Measurements from ENCODE around the gene PCDH11Y.
"Not testable (repeated sequence)": the region's sequence is repeated elsewhere in the genome, so short reads cannot be mapped to it uniquely, and the experiment has no call there.

PCDH11Y gene, protein sequence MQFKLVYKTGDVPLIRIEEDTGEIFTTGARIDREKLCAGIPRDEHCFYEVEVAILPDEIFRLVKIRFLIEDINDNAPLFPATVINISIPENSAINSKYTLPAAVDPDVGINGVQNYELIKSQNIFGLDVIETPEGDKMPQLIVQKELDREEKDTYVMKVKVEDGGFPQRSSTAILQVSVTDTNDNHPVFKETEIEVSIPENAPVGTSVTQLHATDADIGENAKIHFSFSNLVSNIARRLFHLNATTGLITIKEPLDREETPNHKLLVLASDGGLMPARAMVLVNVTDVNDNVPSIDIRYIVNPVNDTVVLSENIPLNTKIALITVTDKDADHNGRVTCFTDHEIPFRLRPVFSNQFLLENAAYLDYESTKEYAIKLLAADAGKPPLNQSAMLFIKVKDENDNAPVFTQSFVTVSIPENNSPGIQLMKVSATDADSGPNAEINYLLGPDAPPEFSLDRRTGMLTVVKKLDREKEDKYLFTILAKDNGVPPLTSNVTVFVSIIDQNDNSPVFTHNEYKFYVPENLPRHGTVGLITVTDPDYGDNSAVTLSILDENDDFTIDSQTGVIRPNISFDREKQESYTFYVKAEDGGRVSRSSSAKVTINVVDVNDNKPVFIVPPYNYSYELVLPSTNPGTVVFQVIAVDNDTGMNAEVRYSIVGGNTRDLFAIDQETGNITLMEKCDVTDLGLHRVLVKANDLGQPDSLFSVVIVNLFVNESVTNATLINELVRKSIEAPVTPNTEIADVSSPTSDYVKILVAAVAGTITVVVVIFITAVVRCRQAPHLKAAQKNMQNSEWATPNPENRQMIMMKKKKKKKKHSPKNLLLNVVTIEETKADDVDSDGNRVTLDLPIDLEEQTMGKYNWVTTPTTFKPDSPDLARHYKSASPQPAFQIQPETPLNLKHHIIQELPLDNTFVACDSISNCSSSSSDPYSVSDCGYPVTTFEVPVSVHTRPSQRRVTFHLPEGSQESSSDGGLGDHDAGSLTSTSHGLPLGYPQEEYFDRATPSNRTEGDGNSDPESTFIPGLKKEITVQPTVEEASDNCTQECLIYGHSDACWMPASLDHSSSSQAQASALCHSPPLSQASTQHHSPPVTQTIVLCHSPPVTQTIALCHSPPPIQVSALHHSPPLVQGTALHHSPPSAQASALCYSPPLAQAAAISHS (N-terminal part only)

DNA sequence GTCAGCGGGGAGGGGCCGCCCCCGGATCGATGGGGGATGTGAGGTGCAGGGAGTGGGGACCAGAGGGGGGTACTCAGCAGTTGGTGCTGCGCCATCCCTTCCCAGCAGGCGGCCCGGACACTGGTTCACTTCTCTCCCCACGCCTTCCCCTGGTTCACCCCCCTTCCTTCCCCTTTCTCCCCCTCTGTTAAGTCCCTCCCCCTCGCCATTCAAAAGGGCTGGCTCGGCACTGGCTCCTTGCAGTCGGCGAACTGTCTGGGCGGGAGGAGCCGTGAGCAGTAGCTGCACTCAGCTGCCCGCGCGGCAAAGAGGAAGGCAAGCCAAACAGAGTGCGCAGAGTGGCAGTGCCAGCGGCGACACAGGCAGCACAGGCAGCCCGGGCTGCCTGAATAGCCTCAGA, at the start of gene PCDH11Y:
Gene PCDH11Y, plus strand, starts transcription at position 240 of the 400 bp plus-strand sequence. CDS start 56,804 bp downstream, outside the sequence.
- not testable (repeated sequence) for DNase-seq (ENCODE audit: low read depth)

DNA sequence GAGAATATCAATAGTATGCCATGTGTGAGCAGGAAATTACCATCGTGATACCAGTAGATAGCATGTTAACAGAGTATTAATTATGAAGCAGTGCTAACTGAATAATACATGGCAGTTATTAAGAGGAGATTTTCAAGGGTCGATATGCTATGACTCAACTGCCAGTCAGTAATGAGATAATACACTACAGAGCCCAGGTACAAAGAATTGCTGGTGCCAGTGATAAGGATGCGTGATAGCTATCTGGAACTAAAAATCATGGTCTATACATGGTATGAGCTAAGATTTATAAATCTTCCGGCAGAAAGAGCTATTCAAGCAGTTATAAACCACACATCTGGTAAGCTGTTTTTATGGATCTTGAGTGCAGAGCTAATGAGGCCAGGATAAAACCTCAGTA, 32.2 kb upstream of the PCDH11Y start:
- not testable (repeated sequence) for DNase-seq (ENCODE audit: low read depth)

DNA sequence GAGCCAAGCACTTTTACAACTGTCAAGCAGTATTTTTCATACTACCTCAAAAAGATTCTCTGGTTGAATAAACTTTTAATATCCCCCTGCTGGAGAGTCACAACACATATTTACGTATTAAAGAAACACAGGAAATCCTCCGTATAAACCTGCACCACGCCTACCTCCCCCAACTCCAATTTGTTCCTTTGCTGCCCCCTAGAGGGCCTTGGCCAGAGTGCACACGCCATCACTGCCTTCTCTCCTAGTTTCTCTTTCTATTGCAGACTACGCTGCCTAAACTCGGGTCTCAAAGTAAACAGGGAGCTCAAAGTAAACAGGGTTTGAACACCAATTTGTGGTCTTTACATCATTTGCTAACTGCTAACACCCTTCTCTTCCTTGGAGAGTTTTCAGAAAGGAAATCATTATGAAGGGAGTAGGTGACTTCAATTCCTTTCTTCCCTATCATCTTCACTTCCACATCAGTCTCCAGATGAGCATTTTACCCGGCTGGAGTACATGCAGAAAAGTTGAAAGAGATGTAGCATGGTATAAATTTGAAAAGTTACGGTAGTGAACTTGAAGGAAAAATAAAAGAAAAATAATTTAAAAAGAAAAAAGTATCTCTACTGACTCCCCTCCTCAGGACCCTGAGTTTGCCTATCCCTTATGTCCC, 8.2 kb upstream of the PCDH11Y start:
- not testable (repeated sequence) for DNase-seq (ENCODE audit: low read depth)

DNA sequence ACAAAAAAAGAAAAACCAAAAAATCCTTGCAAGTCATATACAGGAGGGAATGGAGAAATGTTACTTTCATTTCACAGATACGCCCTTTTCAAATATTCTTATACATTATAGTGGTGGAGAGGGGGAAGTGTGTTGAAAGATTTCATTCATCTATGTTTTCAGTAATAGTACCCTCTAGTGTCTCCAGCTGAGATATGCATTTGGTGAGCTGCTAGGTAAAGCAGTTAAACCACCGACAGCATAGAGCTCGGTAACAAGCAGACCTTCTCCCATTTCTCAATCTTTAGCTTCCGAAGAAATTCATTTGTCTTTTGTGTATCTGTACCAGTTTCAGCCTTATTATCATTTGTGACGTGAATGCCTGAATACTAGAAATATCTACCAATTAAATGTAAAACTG, 5.2 kb upstream of the PCDH11Y start:
- DNase-seq (ENCODE audit: low read depth), result not testable (repeated sequence)

DNA sequence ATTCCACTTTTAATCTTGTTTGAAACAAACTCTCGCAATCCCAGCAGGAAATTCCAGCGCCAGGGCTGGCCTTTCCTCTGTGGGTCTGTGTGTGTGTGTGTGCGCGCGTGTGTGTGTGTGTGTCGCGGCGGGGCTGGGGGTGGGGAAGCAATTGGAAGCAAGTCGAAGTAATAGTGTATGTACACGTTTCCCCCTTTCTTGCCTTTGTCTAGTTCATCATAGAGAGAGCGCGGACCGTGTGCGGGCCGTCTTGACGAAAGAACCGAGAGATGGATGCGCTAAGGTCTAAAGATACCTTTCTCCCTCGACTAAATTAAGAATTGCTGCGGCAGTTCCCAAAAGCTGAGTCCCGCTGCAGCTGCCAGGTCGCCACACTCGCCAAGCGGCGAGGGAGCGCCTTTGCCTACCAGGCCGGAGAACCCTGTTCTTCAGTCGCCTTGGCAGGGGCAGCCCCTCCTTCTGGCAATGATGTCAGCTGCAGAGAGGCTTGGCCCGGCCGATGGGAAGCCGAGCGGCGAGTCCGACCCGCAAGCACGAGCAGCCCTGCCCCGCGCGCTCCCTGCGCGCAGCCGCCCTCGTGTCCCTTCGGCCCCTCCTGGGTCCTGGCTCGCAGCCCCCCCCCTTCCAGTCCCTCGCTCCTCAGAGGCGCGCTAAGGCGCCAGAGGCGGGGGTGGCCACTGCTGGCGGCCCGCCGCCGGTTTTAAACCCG, 2.5 kb downstream of the PCDH11Y start:
- not testable (repeated sequence) for DNase-seq (ENCODE audit: low read depth)

DNA sequence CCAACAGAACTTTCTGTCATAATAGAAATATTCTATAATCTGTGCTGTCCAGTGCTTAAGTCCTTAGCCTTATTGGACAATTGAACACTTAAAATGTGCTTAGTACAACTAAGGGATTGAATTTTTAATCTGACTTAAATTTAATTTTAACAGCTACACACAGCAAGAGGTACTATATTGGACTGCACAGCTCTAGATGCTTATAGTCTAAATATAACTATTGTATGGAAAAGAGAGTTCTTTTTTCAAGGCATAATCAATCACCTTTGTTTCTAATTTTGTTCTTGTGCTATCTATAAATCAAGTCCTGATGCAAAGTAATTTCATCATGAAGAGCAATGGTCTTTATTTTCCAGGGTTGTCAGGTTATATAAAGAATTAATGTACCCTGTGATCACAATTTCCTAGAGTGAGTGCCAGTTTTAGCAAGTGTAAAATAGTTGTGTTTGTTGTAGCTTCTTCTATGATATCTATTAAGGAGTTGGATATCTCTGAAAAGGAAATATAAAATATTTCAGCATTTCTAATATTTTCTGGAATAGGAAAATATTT, 39.0 kb downstream of the PCDH11Y start:
- not testable (repeated sequence) for DNase-seq (ENCODE audit: low read depth)

DNA sequence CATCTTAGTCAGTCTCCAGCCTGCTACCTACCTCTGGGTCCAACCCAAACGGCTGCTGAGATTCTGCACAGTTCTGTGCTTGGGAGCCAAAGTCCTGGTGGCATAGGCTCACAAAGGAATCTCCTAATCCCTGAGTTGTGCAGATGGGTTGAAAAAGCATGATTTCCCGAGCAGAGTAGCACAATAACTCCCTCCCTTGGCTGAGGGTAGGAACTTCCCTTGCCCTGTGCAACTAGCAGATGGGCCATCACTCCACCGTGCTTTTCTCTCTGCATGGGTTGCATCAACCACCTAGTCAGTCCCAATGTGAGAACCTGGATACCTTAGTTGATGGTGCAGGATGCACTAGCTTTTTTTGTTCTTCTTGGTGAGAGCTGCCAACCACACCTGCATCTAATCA, 82.9 kb downstream of the PCDH11Y start:
- not testable (repeated sequence) for DNase-seq (ENCODE audit: low read depth)

DNA sequence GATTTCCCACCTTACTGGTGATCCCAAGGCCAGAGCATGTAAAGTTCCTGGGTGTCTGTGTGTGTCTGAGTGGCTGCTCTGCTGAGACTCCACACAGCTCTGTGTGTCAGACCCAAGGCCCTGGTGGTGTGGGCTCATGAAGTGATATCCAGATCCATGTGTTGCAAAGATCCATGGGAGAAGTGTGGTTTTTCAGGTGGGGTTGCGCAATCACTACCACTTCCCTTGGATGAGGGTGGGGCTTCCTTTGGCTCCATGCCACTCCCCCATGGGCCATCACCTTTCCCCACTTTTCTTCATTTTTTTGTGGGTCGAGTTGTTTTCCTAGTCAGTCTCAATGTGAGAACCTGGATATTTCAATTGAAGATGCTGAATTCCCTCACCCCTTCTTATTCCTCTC, 182.9 kb downstream of the PCDH11Y start:
- not testable (repeated sequence) for DNase-seq (ENCODE audit: low read depth)

DNA sequence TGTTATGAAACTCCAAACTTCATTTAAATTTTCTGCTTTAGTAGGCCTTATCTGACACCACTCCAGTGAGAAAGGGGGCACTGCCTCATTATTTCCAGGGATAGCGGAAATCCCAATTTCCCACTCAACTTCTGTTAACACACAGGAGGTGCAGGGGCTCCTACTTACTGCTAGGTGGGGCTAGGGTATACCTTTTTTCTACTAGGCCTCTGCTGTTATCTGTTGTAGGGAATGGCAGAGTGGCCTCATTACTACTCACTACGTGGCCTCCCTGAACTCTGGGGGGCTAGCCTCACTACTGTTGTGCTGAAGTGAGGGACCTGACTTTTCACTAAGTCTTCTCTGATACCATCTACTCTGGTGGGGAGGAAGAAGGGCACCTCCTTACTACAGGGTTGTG, 215.0 kb downstream of the PCDH11Y start:
- not testable (repeated sequence) for DNase-seq (ENCODE audit: low read depth)

DNA sequence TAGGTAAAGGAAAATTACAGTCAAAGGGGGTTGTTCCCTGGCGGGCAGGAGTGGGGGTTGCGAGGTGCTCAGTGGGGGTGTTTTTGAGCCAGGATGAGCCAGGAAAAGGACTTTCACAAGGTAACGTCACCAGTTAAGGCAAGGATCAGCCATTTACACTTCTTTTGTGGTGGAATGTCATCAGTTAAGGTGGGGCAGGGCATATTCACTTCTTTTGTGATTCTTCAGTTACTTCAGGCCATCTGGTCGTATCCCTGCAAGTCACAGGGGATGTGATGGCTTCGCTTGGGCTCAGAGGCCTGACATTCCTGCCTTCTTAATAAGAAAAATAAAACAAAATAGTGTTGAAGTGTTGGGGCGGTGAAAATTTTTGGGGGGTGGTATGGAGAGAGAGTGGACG, 324.8 kb downstream of the PCDH11Y start:
- DNase-seq (ENCODE audit: low read depth), result not testable (repeated sequence)

DNA sequence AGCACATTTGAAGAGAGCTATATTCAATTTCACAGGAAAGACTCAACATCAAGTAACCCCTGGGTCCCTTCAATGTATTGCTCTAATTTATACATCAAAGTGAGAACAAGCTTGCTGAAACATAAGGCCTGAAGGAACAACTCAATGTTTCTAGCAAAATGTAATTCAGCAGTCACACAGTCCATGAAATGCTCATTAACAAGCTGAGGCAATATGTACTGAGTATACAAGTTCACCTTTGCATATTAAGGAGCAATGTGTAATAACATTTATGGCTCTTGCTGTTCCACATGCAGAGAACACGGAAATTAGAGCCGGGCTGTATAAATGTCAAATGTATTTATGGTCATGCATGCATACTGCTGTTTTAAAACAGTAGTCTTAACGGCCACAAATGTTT, 342.1 kb downstream of the PCDH11Y start:
- DNase-seq (ENCODE audit: low read depth), result not testable (repeated sequence)

DNA sequence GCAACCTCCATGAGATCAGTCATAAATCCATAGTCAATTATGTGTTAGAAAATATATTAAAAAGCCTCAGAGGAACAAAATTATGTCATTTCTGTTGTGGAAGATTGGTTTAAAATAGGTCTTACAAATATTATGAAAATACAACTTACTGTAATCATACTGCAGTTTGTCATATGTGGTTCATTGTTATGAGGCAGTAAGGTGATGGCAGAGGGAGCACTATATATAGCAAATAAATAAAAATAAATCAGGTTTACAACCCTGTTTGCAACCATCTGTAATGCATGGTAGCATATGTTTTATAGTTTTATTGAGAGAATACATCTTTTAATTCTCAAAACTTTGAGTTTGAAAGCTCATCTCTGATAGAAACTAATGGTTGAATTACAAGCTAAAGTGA, 543.6 kb downstream of the PCDH11Y start:
- not testable (repeated sequence) for DNase-seq (ENCODE audit: low read depth)

DNA sequence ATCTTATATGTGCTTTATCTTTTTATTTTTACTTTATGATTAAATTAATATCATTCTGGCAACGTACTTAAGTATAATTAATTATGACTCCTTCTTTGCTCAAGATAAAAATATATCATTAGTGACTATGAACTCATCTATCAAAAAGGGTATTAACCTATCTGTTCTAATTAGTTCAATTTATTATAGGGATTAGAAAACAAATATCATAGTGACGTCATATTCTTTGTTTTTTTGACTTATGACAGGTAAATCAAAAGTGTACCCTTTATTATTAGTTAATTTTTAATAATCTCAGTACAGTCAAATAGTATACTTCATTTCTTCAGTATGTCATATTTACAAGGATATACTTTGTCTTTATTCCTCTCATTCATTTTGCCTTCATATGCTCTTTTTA, 638.5 kb downstream of the PCDH11Y start:
- DNase-seq (ENCODE audit: low read depth), result not testable (repeated sequence)

DNA sequence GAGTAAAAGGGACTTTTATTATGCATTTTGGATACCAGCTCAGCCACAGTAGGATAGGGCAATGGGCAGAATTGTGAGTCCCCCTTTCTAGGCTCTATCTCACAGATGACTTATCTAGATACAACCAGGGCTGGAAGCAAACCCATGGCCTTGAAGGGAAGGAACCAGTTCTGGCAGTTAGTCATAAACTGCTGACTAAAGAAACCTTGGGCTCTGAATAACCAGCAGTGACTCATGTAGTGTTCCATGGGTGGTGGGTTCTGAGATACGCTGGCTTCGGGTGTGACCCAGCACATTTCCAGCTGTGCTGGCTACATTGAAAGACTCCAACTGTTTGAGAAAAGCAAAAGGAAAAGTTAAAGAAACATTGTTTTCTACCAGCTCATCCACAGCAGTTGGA, 679.2 kb downstream of the PCDH11Y start:
- DNase-seq (ENCODE audit: low read depth), result not testable (repeated sequence)

DNA sequence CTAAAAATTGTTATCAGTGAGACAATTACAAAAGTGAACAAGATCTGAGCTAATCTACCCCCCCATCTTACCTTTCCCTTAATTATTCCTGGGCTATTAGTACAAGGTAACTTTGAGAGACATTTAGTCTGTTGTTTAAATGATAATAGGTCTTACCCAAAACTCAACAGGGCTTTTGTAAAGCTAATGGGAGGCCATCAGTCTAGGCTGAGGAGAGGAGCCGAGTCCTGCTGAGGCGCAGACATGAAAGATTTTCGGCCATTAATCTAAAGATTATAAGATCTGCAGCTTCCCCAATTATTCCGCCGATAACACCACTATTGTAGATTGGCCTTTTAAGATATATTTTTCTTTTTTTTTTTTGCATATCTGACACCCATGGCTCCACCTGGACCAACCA, 708.6 kb downstream of the PCDH11Y start:
- not testable (repeated sequence) for DNase-seq (ENCODE audit: low read depth)

DNA sequence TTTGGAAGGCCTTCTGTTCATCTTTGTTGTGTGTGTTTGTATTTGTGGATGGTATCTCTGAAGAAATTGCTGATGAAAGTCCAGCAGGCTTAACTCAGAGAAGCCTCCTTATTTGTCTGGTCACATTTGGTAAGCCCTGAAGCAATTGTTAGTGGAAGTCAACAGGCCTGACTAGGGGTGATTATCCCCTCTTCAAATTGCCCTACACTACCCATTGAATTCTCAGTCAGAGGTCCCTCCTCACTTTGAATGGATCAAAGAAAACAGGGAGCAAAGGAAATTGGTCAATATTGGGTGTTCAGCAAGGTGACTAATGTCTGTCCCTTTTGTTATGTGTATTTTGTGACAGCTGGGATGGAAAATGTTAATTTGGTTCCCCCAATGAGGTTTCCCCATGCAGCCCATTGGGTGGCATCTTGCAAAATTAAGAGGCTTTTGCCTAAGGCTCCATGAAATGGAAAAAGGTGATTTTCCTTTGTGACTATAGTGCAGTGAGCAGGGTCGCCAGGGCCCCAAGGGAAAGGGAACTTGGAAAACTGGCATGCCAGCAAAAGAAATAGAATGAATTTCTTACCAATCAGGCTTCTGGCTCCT, 709.8 kb downstream of the PCDH11Y start:
- DNase-seq (ENCODE audit: low read depth), result not testable (repeated sequence)

DNA sequence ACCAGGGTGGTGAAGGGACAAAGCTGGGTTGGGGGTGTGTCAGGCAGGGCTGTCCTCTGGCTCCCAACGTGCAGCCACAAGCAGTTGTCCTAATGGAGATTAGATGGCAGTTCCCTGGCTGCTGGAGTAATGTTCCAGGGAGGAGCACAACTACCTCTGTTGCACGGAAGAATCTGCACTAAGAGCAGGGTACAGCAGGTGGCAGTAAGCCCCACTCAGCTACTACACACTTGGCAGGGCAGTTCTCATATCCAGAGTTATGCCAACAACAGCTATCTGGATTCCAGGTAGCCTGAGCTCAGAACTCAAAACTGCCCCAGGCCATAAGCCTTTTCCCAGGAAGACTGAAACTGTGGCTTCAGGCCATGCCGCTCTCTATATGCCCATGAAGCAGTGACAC, 761.3 kb downstream of the PCDH11Y start:
- not testable (repeated sequence) for DNase-seq (ENCODE audit: low read depth)

DNA sequence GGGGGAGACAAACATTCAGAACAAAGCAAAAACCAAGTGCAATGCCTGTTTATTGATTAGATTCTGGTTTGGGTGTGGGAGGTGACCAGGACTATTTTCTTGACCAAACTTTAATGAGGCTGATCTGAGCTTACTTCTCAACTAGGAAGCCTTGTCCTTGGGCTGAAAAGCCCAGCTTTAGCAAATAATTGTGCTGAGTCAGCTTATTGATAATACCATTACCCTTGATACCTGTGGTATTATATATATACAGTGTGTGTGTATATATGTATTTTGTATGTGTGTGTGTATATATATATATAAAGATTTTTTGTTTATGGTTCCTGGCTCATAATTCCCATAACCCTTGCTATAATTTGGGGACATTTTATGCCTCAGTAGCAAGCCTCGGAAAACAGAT, 776.4 kb downstream of the PCDH11Y start:
- not testable (repeated sequence) for DNase-seq (ENCODE audit: low read depth)
